Esophagus squamous epithelium (tissue), 4 donors: ENCODE results near the gene FHIP1A.

Source experiments
- POLR2A ChIP-seq, 4 donors: fragments of 450-650 bp; IDR thresholded peaks; one replicate each; pipeline ENCODE4 v1.6.1; 2017; ENCODE audit warnings: antibody characterized with exemption in 4 of 4, mild to moderate bottlenecking in 4 of 4, moderate library complexity in 3 of 4
- TF ChIP-seq, protein P1 (sequence below), 6 experiments: fragments of 450-650 bp in 4 of 6; fragments of 200-600 bp in 2 of 6; sonication (generic) in 2 of 6; IDR thresholded peaks; one replicate each; pipeline ENCODE4 v1.5.1; 2016 to 2019; ENCODE audit warnings: antibody characterized with exemption in 6 of 6, mild to moderate bottlenecking in 4 of 6, moderate library complexity in 4 of 6

DNA sequence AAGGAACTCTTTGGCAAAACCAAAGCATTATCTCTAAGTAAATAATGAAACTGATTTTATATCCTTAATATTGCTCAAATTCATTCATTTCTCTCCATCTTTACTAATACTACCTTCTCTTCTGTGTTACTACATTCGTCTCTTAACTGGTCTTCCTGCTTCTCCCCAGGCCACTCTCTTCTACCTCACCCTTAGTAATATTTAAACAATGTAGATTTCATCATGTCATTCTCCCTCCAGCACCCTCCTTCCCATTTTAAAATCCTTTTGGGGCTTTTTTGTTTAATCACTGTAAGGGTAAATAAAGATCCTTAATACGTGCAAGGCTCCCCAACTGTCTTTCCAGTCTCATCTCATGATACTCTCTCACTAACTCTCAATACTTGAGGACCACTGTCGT lies 19.4 kb downstream of the FHIP1A start:
- TF ChIP-seq, protein P1, sequence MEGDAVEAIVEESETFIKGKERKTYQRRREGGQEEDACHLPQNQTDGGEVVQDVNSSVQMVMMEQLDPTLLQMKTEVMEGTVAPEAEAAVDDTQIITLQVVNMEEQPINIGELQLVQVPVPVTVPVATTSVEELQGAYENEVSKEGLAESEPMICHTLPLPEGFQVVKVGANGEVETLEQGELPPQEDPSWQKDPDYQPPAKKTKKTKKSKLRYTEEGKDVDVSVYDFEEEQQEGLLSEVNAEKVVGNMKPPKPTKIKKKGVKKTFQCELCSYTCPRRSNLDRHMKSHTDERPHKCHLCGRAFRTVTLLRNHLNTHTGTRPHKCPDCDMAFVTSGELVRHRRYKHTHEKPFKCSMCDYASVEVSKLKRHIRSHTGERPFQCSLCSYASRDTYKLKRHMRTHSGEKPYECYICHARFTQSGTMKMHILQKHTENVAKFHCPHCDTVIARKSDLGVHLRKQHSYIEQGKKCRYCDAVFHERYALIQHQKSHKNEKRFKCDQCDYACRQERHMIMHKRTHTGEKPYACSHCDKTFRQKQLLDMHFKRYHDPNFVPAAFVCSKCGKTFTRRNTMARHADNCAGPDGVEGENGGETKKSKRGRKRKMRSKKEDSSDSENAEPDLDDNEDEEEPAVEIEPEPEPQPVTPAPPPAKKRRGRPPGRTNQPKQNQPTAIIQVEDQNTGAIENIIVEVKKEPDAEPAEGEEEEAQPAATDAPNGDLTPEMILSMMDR (IDR thresholded peaks at IDR 0.05), result no peak
- no peak for TF ChIP-seq POLR2A (IDR thresholded peaks at IDR 0.05)
